Mesendoderm (in vitro differentiated cells): ENCODE results near the gene TRRAP.
A peak's percentile ranks its signal among the peaks of the same experiment; 100 is the strongest.

Experiments used
- DNase-seq: peaks from one replicate; pipeline ENCODE4 v3.0.0; 2013
- H2AK5ac ChIP-seq: 2 replicates; pipeline ENCODE4 v1.6.1; 2013; ENCODE audit warnings: low read length, inconsistent platforms
- H2BK120ac ChIP-seq: 2 replicates; pipeline ENCODE4 v1.6.1; 2013; ENCODE audit warnings: low read depth, mild to moderate bottlenecking, low read length, moderate library complexity, mixed read lengths
- H2BK15ac ChIP-seq: replicated peaks from 2 replicates; pipeline ENCODE4 v1.6.1; 2013; ENCODE audit warnings: low read depth, mild to moderate bottlenecking, moderate library complexity
- H2BK5ac ChIP-seq: 2 replicates; pipeline ENCODE4 v1.6.1; 2013; ENCODE audit warnings: low read length, inconsistent platforms
- H3K18ac ChIP-seq: 2 replicates; pipeline ENCODE4 v1.6.1; 2013; ENCODE audit warnings: mild to moderate bottlenecking, low read length, mixed read lengths
- H3K23ac ChIP-seq: one replicate; pipeline ENCODE4 v1.6.1; 2013; ENCODE audit warnings: low read length
- H3K27ac ChIP-seq: 2 replicates; pipeline ENCODE4 v1.5.1; 2013; ENCODE audit warnings: low read depth, mild to moderate bottlenecking, inconsistent platforms, low read length, moderate library complexity
- H3K27me3 ChIP-seq: 2 replicates; pipeline ENCODE4 v1.6.1; 2013; ENCODE audit warnings: low read length, control low read depth, mild to moderate bottlenecking, inconsistent platforms; ENCODE audit not compliant: insufficient read depth, poor library complexity
- H3K36me3 ChIP-seq: 2 replicates; pipeline ENCODE4 v1.6.1; 2013; ENCODE audit warnings: low read length, inconsistent platforms; ENCODE audit not compliant: control insufficient read depth, insufficient read depth
- H3K4ac ChIP-seq: one replicate; pipeline ENCODE4 v1.6.1; 2013; ENCODE audit warnings: low read depth, mild to moderate bottlenecking, low read length, moderate library complexity
- H3K4me1 ChIP-seq: 2 replicates; pipeline ENCODE4 v1.6.1; 2013; ENCODE audit warnings: low read depth, low read length, inconsistent platforms; ENCODE audit not compliant: control insufficient read depth
- H3K4me2 ChIP-seq: 2 replicates; pipeline ENCODE4 v1.6.1; 2013; ENCODE audit warnings: low read length
- H3K4me3 ChIP-seq: 2 replicates; pipeline ENCODE4 v1.5.1; 2013; ENCODE audit warnings: mild to moderate bottlenecking, low read length
- H3K56ac ChIP-seq: one replicate; pipeline ENCODE4 v1.6.1; 2013; ENCODE audit warnings: low read length
- H3K79me1 ChIP-seq: 2 replicates; pipeline ENCODE4 v1.6.1; 2013; ENCODE audit warnings: low read length, inconsistent platforms
- H3K79me2 ChIP-seq: 2 replicates; pipeline ENCODE4 v1.6.1; 2013; ENCODE audit warnings: mild to moderate bottlenecking, low read length; ENCODE audit not compliant: control insufficient read depth, insufficient read depth
- H3K9ac ChIP-seq: 2 replicates; pipeline ENCODE4 v1.6.1; 2013; ENCODE audit warnings: low read length, inconsistent platforms
- H4K5ac ChIP-seq: one replicate; pipeline ENCODE4 v1.6.1; 2013; ENCODE audit warnings: low read length
- H4K8ac ChIP-seq: one replicate; pipeline ENCODE4 v1.6.1; 2013; ENCODE audit warnings: low read depth, mild to moderate bottlenecking, control low read depth, low read length, moderate library complexity
- WGBS: extraction: QIAGEN DNeasy Blood & Tissue Kit; methylation state at CpG from one replicate; pipeline ENCODE4 v1.1.7; 2013; ENCODE audit warnings: low lambda C conversion rate, missing lambda C conversion rate; ENCODE audit not compliant: insufficient coverage; ENCODE audit errors: extremely low coverage; 5-methylcytosine and 5-hydroxymethylcytosine counted together
- small RNA-seq: library from polyadenylated mRNA; stranded (forward); fragments of <200 nt; extraction: miRNeasy Mini kit (QIAGEN cat#:217004); gene quantifications from one replicate; pipeline ENCODE3, GENCODE V24; 2013; ENCODE audit not compliant: insufficient read depth

TRRAP gene

DNA sequence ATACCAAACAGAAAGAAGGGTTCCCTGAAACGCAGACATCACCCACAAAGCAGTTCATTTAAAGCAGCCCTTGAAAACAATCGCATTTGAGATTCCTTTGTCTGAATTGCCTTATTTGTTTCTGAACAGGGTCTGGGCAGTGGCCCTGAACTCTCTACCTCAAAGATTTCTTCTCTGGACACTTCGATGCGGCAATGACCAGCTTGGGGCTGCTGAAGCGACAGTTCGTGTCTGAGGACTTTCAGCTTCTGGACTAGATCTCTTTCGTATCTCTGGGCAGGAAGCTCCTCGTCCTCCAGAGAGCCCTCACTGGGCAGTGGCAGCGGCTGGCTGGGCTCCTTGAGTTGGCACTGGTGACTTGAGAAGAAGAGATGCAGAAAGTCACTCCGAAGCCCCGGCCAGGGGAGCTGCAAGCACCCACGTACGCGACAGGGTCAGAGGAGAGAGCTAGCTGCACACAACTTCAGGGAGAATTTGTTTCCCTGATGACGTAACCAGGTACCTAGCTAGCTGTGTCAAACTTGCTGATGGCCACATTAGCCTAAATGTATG lies 169.3 kb downstream of the TRRAP start:
- no peak overlapping the region for H2BK5ac ChIP-seq
- H3K4me3 ChIP-seq = no peak overlapping the region
- no peak for DNase-seq
- H3K23ac ChIP-seq = no peak overlapping the region
- H3K9ac ChIP-seq = no peak overlapping the region
- H3K4ac ChIP-seq = no peak overlapping the region
- H2BK120ac ChIP-seq = no peak overlapping the region
- H2BK15ac ChIP-seq = no peak overlapping the region
- no peaks in the 10 kb centered on the region for H3K27me3 ChIP-seq
- no peak overlapping the region for H3K27ac ChIP-seq
- no peak overlapping the region for H4K5ac ChIP-seq
- H2AK5ac ChIP-seq = no peak overlapping the region
- no peak overlapping the region for H3K56ac ChIP-seq
- H3K36me3 ChIP-seq = peaks cover 11% of the 10 kb centered on the region
- no peak overlapping the region for H3K4me2 ChIP-seq
- WGBS = no CpG with 5 or more reads among the region's 15 CpGs
- H3K4me1 ChIP-seq = no peaks in the 10 kb centered on the region
- H4K8ac ChIP-seq = no peak overlapping the region
- no peaks in the 10 kb centered on the region for H3K79me2 ChIP-seq
- H3K18ac ChIP-seq = no peak overlapping the region
- no peaks in the 10 kb centered on the region for H3K79me1 ChIP-seq

DNA sequence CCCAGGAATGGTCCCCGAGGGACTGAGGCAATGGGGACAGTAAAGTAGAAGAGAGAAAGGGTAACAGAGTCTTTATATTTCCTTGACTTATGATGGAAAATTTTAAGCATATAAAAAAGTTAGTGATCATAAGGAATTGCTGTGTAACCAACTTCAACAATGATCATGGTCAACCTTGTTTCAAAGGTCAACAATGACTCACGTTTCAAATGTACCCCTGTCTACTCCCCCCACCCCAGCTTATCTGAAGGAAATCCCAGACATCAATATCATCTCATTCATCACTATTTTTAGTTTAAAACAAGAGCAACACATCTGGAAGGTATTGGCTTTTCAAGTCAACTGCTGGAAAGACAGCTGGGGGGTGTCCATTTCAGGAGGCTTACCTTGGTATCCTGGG lies 172.6 kb downstream of the TRRAP start:
- no peak for DNase-seq
- H2AK5ac ChIP-seq = no peak overlapping the region
- H3K56ac ChIP-seq = no peak overlapping the region
- H3K23ac ChIP-seq = no peak overlapping the region
- H3K4me3 ChIP-seq = no peak overlapping the region
- H3K79me1 ChIP-seq = no peaks in the 10 kb centered on the region
- H2BK5ac ChIP-seq = no peak overlapping the region
- no peak overlapping the region for H2BK15ac ChIP-seq
- H3K27ac ChIP-seq = no peak overlapping the region
- H3K36me3 ChIP-seq = peaks cover 10% of the 10 kb centered on the region
- no peaks in the 10 kb centered on the region for H3K27me3 ChIP-seq
- no peak overlapping the region for H3K9ac ChIP-seq
- no peaks in the 10 kb centered on the region for H3K4me1 ChIP-seq
- no peaks in the 10 kb centered on the region for H3K79me2 ChIP-seq
- H3K4ac ChIP-seq = no peak overlapping the region
- H2BK120ac ChIP-seq = no peak overlapping the region
- no peak overlapping the region for H3K4me2 ChIP-seq
- WGBS = no CpG with 5 or more reads among the region's 2 CpGs
- H3K18ac ChIP-seq = no peak overlapping the region
- no peak overlapping the region for H4K5ac ChIP-seq
- no peak overlapping the region for H4K8ac ChIP-seq

DNA sequence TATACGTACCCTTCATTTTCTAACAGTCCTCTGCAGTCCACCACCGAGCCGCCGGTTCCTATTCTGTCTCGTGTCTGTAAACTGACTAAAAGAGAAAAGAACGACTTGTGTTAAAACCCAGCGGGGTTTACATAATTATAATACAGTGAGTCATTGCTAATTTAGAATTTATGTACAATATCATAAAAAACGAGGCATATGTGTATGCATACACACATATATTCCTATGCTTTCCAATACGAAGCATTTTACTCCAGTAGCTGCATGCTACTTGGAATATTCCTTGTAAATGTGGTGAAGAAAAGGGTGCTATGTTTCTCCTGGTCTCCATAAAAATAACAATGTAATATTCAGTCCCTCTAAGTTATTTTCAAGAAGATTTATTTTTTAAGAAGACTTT lies 176.4 kb downstream of the TRRAP start:
- H3K36me3 ChIP-seq = peaks cover 7% of the 10 kb centered on the region
- H3K9ac ChIP-seq = no peak overlapping the region
- H3K4me1 ChIP-seq = no peaks in the 10 kb centered on the region
- no peaks in the 10 kb centered on the region for H3K27me3 ChIP-seq
- no peak overlapping the region for H3K56ac ChIP-seq
- no peak overlapping the region for H2BK15ac ChIP-seq
- no peak overlapping the region for H2BK5ac ChIP-seq
- DNase-seq = no peak
- no peak overlapping the region for H3K4me2 ChIP-seq
- no peak overlapping the region for H2BK120ac ChIP-seq
- no peak overlapping the region for H4K5ac ChIP-seq
- H2AK5ac ChIP-seq = no peak overlapping the region
- H3K4me3 ChIP-seq = no peak overlapping the region
- H3K23ac ChIP-seq = no peak overlapping the region
- no peaks in the 10 kb centered on the region for H3K79me1 ChIP-seq
- no peaks in the 10 kb centered on the region for H3K79me2 ChIP-seq
- no CpG with 5 or more reads among the region's 9 CpGs for WGBS
- H3K4ac ChIP-seq = no peak overlapping the region
- H3K18ac ChIP-seq = no peak overlapping the region
- H3K27ac ChIP-seq = no peak overlapping the region
- no peak overlapping the region for H4K8ac ChIP-seq

DNA sequence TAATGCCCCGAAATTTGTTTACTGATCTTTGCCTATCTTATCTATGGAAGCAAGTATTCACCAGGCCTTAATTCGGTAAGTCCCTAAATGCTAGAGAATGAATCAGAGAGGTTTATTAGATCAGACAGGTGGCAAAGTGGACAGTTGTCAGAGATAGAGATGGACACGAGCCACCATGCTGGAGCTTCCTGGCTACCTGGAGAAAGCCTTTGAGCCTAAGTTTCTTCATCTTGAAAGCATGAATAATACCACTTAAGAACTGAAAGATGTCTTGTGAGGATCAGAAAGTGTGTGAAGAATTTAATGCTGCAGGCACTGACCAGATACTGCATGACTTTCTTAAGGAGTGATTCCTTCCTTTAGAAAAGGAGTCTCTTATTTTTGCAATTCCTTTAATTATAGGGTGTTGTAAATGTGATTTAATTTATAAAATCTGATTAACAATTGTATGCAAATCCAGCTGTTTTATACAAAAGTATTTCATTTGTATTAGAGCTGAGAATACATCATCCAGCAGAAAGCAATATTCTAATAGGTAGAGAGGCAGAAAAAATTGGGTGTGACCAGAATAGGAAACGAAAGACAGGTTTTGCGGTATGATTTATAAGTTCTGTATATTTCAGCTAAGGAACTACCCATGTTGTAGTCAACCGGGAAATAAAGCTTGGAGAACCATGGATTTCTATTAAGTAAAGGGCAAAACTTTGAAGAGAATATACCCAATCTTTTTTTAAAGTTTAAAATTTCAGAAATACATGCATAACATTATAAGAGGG lies 182.9 kb downstream of the TRRAP start:
- no peaks in the 10 kb centered on the region for H3K4me1 ChIP-seq
- H3K4me2 ChIP-seq = no peak overlapping the region
- H3K27me3 ChIP-seq = no peaks in the 10 kb centered on the region
- H3K79me2 ChIP-seq = peaks cover 2% of the 10 kb centered on the region
- no peak overlapping the region for H2AK5ac ChIP-seq
- no peak overlapping the region for H4K8ac ChIP-seq
- H3K9ac ChIP-seq = no peak overlapping the region
- no peak for DNase-seq
- H4K5ac ChIP-seq = no peak overlapping the region
- H3K56ac ChIP-seq = no peak overlapping the region
- peaks cover 1% of the 10 kb centered on the region for H3K79me1 ChIP-seq
- no peak overlapping the region for H3K18ac ChIP-seq
- no peak overlapping the region for H2BK15ac ChIP-seq
- no peak overlapping the region for H3K23ac ChIP-seq
- no peak overlapping the region for H2BK5ac ChIP-seq
- H2BK120ac ChIP-seq = no peak overlapping the region
- H3K36me3 ChIP-seq = no peaks in the 10 kb centered on the region
- no peak overlapping the region for H3K4ac ChIP-seq
- no CpG with 5 or more reads among the region's 6 CpGs for WGBS
- H3K4me3 ChIP-seq = no peak overlapping the region
- H3K27ac ChIP-seq = no peak overlapping the region

Small RNAs within 50 kb of the gene (small RNA-seq; reads per million reads assigned to genes)
- 3.9 reads per million, percentile 61 among the genes with 10 or more reads in this experiment for gene MIR3609
